Gastroesophageal sphincter (tissue), 3 donors: ENCODE measurements around the gene WDR49.

Experiments
- POLR2A ChIP-seq, 2 donors: fragments of 450-650 bp; IDR thresholded peaks; one replicate each; pipeline ENCODE4 v1.6.1; 2017; ENCODE audit warnings: antibody characterized with exemption in 2 of 2, mild to moderate bottlenecking in 2 of 2, moderate library complexity in 1 of 2
- POLR2AphosphoS5 ChIP-seq: sonication (generic); formaldehyde crosslinking; IDR thresholded peaks from one replicate; pipeline ENCODE4 v1.6.1; 2017; ENCODE audit warnings: antibody characterized with exemption
- TF ChIP-seq, protein P1 (sequence below), 4 experiments: fragments of 200-600 bp in 2 of 4; fragments of 450-650 bp in 2 of 4; sonication (generic) in 1 of 4; IDR thresholded peaks; one replicate each; pipeline ENCODE4 v1.5.1; 2017 to 2019; ENCODE audit warnings: antibody characterized with exemption in 4 of 4, mild to moderate bottlenecking in 2 of 4, moderate library complexity in 2 of 4

DNA sequence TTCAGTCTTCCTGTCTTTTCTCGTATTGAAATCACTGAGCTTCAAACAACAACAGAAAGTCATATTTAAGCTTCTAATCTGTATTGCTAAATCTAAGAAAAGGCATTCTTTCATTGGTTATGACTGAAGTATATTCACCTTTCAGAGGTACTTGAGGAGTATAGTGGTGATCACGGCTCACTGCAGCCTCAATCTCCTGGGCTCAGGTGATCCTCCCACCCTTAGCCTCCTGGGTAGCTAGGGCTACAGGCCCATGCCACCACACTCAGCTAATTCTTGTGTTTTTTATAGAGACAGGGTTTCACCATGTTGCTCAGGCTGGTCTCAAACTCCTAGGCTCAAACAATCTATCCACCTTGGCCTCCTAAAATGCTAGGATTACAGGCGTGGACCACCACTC lies 38.7 kb downstream of the WDR49 start:
- TF ChIP-seq, protein P1, sequence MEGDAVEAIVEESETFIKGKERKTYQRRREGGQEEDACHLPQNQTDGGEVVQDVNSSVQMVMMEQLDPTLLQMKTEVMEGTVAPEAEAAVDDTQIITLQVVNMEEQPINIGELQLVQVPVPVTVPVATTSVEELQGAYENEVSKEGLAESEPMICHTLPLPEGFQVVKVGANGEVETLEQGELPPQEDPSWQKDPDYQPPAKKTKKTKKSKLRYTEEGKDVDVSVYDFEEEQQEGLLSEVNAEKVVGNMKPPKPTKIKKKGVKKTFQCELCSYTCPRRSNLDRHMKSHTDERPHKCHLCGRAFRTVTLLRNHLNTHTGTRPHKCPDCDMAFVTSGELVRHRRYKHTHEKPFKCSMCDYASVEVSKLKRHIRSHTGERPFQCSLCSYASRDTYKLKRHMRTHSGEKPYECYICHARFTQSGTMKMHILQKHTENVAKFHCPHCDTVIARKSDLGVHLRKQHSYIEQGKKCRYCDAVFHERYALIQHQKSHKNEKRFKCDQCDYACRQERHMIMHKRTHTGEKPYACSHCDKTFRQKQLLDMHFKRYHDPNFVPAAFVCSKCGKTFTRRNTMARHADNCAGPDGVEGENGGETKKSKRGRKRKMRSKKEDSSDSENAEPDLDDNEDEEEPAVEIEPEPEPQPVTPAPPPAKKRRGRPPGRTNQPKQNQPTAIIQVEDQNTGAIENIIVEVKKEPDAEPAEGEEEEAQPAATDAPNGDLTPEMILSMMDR (IDR thresholded peaks at IDR 0.05): no peak
- no peak for TF ChIP-seq POLR2AphosphoS5
- TF ChIP-seq POLR2A (IDR thresholded peaks at IDR 0.05): no peak
